Uterus (tissue), 2 donors: ENCODE measurements around the gene ZFYVE27.

ENCODE experiments used
- CTCF ChIP-seq, 4 experiments: fragments of 200-600 bp in 2 of 4; fragments of 450-650 bp in 2 of 4; sonication (generic) in 2 of 4; IDR thresholded peaks; one replicate each; pipeline ENCODE4 v1.5.1; 2016 to 2019; ENCODE audit warnings: antibody characterized with exemption in 4 of 4, mild to moderate bottlenecking in 2 of 4, moderate library complexity in 1 of 4
- POLR2A ChIP-seq, 2 donors: fragments of 450-650 bp; IDR thresholded peaks; one replicate each; pipeline ENCODE4 v1.6.1; 2016; ENCODE audit warnings: antibody characterized with exemption in 2 of 2, mild to moderate bottlenecking in 1 of 2, moderate library complexity in 1 of 2

GRCh38 chr10:97740613-97741012, 3.7 kb downstream of the ZFYVE27 start:
- no peak for TF ChIP-seq CTCF (IDR thresholded peaks at IDR 0.05)
- no peak for TF ChIP-seq POLR2A (IDR thresholded peaks at IDR 0.05)
